ENCODE results near the gene SEC14L1.

The SEC14L1 gene

DNA sequence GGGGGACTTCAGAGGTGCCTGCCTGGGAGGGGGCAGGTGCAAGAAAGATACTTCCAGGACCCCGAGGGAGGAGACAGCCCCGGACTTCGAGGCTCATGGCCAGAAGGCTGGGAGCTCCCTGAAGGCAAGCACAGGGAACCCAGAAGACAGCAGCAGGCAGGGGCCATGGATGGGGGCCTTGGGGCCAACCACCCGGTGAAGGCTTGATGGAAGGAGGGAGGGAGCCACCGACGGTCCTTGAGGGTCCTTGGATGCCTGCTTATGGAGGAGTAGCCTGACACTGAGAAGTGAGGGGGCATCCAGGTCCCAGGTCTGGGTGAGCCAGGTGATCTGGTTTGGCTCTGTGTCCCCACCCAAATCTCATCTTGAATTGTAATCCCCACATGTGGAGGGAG lies 89.7 kb downstream of the SEC14L1 start:
- TF ChIP-seq, protein P1, sequence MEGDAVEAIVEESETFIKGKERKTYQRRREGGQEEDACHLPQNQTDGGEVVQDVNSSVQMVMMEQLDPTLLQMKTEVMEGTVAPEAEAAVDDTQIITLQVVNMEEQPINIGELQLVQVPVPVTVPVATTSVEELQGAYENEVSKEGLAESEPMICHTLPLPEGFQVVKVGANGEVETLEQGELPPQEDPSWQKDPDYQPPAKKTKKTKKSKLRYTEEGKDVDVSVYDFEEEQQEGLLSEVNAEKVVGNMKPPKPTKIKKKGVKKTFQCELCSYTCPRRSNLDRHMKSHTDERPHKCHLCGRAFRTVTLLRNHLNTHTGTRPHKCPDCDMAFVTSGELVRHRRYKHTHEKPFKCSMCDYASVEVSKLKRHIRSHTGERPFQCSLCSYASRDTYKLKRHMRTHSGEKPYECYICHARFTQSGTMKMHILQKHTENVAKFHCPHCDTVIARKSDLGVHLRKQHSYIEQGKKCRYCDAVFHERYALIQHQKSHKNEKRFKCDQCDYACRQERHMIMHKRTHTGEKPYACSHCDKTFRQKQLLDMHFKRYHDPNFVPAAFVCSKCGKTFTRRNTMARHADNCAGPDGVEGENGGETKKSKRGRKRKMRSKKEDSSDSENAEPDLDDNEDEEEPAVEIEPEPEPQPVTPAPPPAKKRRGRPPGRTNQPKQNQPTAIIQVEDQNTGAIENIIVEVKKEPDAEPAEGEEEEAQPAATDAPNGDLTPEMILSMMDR (IDR thresholded peaks at IDR 0.05), result no peak
- H3K36me3 ChIP-seq (ENCODE audit: control insufficient read depth, insufficient read depth, low read length), result no peaks in the 10 kb centered on the region

DNA sequence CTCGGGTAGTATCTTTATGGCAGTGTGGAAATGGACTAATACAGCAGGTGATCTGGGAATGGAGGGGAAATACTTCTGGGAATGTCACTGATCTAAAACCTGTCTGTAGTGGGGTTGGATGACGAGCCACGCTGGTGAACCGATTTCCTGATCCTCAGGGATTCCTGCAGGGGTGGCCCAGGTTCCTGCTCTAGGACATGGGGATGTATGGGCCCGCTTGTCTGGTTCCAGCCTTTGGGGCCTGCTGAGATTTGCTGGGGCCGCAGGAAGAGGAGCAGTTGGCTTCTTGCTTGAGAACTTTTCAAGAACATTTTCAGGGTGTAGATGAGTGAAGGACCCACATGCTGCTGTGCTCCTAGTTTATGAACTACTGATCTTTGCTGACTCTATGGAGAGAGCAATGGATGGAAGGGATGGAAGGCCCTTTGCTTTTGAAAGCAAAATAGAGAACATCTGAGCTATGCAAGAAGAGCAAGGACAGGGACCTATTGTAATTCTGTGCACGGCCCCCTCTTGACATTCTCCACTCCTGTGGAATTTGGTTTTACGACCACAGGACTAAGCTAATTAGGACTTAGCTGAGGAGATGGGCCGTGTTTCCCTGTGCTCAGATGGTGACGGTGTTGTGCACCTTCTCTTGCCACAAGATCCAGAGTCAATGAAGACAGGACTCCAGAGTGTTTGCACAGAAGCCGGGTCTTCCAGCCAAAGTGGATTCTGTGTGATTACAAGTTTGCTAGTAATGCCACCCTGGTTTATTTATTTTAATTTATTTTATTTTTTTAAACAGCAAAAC lies 90.5 kb downstream of the SEC14L1 start:
- no peaks in the 10 kb centered on the region for H3K36me3 ChIP-seq (ENCODE audit: control insufficient read depth, insufficient read depth, low read length)
- TF ChIP-seq, protein P1 (IDR thresholded peaks at IDR 0.05), result no peak
- H3K79me2 ChIP-seq, result no peaks in the 10 kb centered on the region
- no peaks in the 10 kb centered on the region for H3K9me3 ChIP-seq (ENCODE audit: control insufficient read depth, low read length)
- H3K4me3 ChIP-seq (ENCODE audit: low read depth, low read length), result no peak overlapping the region
- H3K27ac ChIP-seq, result no peak overlapping the region
- no peak overlapping the region for H2AFZ ChIP-seq
- H3K9ac ChIP-seq, result no peak overlapping the region
- H3K27me3 ChIP-seq (ENCODE audit: control insufficient read depth, insufficient read depth, low read length), result no peaks in the 10 kb centered on the region
- no peaks in the 10 kb centered on the region for H3K4me1 ChIP-seq
- H3K4me2 ChIP-seq (ENCODE audit: low read length), result no peak overlapping the region

More for the DNA sequence above, 89.7 kb downstream of the SEC14L1 start:
- no peaks in the 10 kb centered on the region for H3K9me3 ChIP-seq (ENCODE audit: control insufficient read depth, low read length)
- no peak overlapping the region for H3K9ac ChIP-seq
- no peak overlapping the region for H3K4me3 ChIP-seq (ENCODE audit: low read depth, low read length)
- no peak overlapping the region for H3K4me2 ChIP-seq (ENCODE audit: low read length)
- H3K27ac ChIP-seq, result no peak overlapping the region
- no peaks in the 10 kb centered on the region for H3K27me3 ChIP-seq (ENCODE audit: control insufficient read depth, insufficient read depth, low read length)
- H3K4me1 ChIP-seq, result no peaks in the 10 kb centered on the region
- no peaks in the 10 kb centered on the region for H3K79me2 ChIP-seq
- no peak overlapping the region for H2AFZ ChIP-seq

DNA sequence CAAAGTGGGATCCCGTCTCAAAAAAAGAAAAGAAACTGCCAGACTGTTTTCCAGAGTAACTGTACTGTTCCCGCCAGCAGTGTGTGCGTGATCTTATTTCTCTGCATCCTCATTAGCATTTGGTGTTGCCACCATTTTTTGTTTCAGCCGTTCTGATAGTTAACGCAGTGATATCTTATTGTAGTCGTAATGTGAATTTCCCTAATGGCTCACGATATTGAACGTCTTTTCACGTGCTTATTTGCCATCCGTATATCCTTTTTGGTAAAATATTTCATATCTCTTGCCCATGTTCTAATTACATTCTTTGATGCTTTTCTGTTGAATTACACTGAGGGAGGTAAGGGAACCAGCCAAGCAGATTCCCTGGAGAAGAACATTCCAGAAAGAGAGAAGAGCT lies 92.4 kb downstream of the SEC14L1 start:
- TF ChIP-seq, protein P1 (IDR thresholded peaks at IDR 0.05), result no peak
- Histone ChIP-seq H3K9me3 (ENCODE audit: control insufficient read depth, low read length) (no peaks in the 10 kb centered on the region), H2AFZ (no peak overlapping the region), H3K79me2 (no peaks in the 10 kb centered on the region), H3K4me2 (ENCODE audit: low read length) (no peak overlapping the region), H3K4me3 (ENCODE audit: low read depth, low read length) (no peak overlapping the region), H3K27ac (no peak overlapping the region), H3K27me3 (ENCODE audit: control insufficient read depth, insufficient read depth, low read length) (no peaks in the 10 kb centered on the region), H3K9ac (no peak overlapping the region), H3K36me3 (ENCODE audit: control insufficient read depth, insufficient read depth, low read length) (no peaks in the 10 kb centered on the region), H3K4me1 (no peaks in the 10 kb centered on the region)

DNA sequence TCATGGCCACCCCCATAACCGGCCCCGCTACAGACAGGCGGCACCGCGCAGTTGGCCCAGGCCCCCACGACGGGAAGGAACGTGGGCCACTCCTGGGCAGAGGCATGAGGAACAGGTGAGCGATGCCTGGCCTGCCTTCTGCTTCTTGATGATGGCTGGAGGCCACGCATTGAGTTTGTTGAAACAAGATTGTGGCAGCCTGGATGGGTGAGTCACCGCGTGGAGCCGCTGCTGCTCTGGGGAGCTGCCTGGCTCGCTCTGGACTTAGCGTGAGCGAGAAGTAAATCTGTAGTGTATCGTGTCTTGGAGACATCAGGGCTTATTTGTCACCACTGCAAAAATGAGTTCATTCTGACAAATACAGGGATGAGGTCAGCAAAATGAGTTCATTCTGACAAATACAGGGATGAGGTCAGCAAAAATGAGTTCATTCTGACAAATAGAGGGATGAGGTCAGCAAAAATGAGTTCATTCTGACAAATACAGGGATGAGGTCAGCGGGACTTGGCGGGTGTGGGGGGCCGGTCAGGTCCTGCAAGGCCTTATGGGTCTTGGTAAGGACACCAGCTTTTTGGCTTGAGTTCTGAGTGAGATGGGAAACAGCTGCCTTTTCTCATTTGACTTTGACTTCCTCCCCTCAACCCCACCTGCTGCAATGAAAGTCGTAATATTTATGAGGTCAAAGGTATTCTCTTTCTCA lies 93.0 kb downstream of the SEC14L1 start:
- Histone ChIP-seq H3K27ac (no peak overlapping the region), H3K4me2 (ENCODE audit: low read length) (no peak overlapping the region)

More for the DNA sequence above, 93.0 kb downstream of the SEC14L1 start:
- H3K36me3 ChIP-seq (ENCODE audit: control insufficient read depth, insufficient read depth, low read length), result no peaks in the 10 kb centered on the region
- no peak overlapping the region for H3K4me3 ChIP-seq (ENCODE audit: low read depth, low read length)
- H3K9me3 ChIP-seq (ENCODE audit: control insufficient read depth, low read length), result no peaks in the 10 kb centered on the region
- H3K9ac ChIP-seq, result no peak overlapping the region
- H2AFZ ChIP-seq, result no peak overlapping the region
- no peaks in the 10 kb centered on the region for H3K27me3 ChIP-seq (ENCODE audit: control insufficient read depth, insufficient read depth, low read length)
- H3K79me2 ChIP-seq, result no peaks in the 10 kb centered on the region
- TF ChIP-seq, protein P1 (IDR thresholded peaks at IDR 0.05), result no peak
- H3K4me1 ChIP-seq, result no peaks in the 10 kb centered on the region

Data from parathyroid adenoma (tissue), 2 donors.